ENCODE data around the gene PDLIM4.

Gene PDLIM4

GRCh38 chr5:132277971-132278853 lies 20.7 kb downstream of the PDLIM4 start:
- Histone ChIP-seq H4K20me1 (no peaks in the 10 kb centered on the region; a peak in 1 of 22 replicates), H3K4me3 (no peak overlapping the region), H3K27me3 (no peaks in the 10 kb centered on the region), H3K9me3 (replicated peaks in 1 of 11) (peaks cover 0 to 11% (median 9%) of the 10 kb centered on the region in 11 experiments; a peak in 16 of 22 replicates), H3K27ac (no peak overlapping the region), H3K9ac (no peak overlapping the region), H3K4me2 (peak overlapping the region in 7 of 11 experiments; percentile 33 to 62 (median 47); a peak in 14 of 22 replicates), H3K4me1 (peaks cover 13 to 21% (median 16%) of the 10 kb centered on the region in 10 experiments; a peak in 19 of 20 replicates), H3K36me3 (no peaks in the 10 kb centered on the region)
- TF ChIP-seq Cebpa-rat (IDR thresholded peaks at IDR 0.05) = no peak

- H4K20me1 ChIP-seq = peaks cover 0 to under 1% (median 0%) of the 10 kb centered on the region in 11 experiments; a peak in 1 of 22 replicates
- no peak for TF ChIP-seq Cebpa-rat (IDR thresholded peaks at IDR 0.05)
- H3K27me3 ChIP-seq = no peaks in the 10 kb centered on the region
- peak overlapping the region in 5 of 11 experiments; percentile 44 to 62 (median 56); a peak in 9 of 22 replicates for H3K4me2 ChIP-seq
- no peak overlapping the region for H3K4me3 ChIP-seq
- H3K9ac ChIP-seq = no peak overlapping the region
- peaks cover 13 to 21% (median 16%) of the 10 kb centered on the region in 10 experiments; a peak in 19 of 20 replicates for H3K4me1 ChIP-seq
- H3K27ac ChIP-seq = no peak overlapping the region
- peaks cover 0 to 20% (median 17%) of the 10 kb centered on the region in 11 experiments; a peak in 17 of 22 replicates for H3K9me3 ChIP-seq (replicated peaks in 1 of 11)
- peaks cover 0 to 12% (median 0%) of the 10 kb centered on the region in 11 experiments; a peak in 3 of 22 replicates for H3K36me3 ChIP-seq
Measured at GRCh38 chr5:132279801-132280200, 22.3 kb downstream of the PDLIM4 start.

- H3K9me3 ChIP-seq (replicated peaks in 1 of 11) = peaks cover 0 to 20% (median 17%) of the 10 kb centered on the region in 11 experiments; a peak in 17 of 22 replicates
- peak overlapping the region in 3 of 11 experiments; percentile 20 to 46 (median 35); a peak in 5 of 22 replicates for H3K4me2 ChIP-seq
- peaks cover 13 to 21% (median 16%) of the 10 kb centered on the region in 10 experiments; a peak in 19 of 20 replicates for H3K4me1 ChIP-seq
- H3K4me3 ChIP-seq = no peak overlapping the region
- H3K27ac ChIP-seq = no peak overlapping the region
- H3K36me3 ChIP-seq = peaks cover 0 to 13% (median 0%) of the 10 kb centered on the region in 11 experiments; a peak in 3 of 22 replicates
- H3K9ac ChIP-seq = no peak overlapping the region
- no peaks in the 10 kb centered on the region for H3K27me3 ChIP-seq
- no peak for TF ChIP-seq Cebpa-rat (IDR thresholded peaks at IDR 0.05)
- peaks cover 0 to 8% (median 0%) of the 10 kb centered on the region in 11 experiments; a peak in 1 of 22 replicates for H4K20me1 ChIP-seq
Measured at GRCh38 chr5:132280371-132281240, 23.1 kb downstream of the PDLIM4 start.

GRCh38 chr5:132281856-132282614 lies 24.5 kb downstream of the PDLIM4 start:
- H4K20me1 ChIP-seq = peaks cover 0 to 12% (median 2%) of the 10 kb centered on the region in 11 experiments; a peak in 6 of 22 replicates
- no peak overlapping the region for H3K27ac ChIP-seq
- H3K9me3 ChIP-seq (replicated peaks in 1 of 11) = peaks cover 0 to 20% (median 17%) of the 10 kb centered on the region in 11 experiments; a peak in 17 of 22 replicates
- no peak for TF ChIP-seq Cebpa-rat (IDR thresholded peaks at IDR 0.05)
- H3K36me3 ChIP-seq = peaks cover 0 to 14% (median 0%) of the 10 kb centered on the region in 11 experiments; a peak in 5 of 22 replicates
- H3K4me3 ChIP-seq = no peak overlapping the region
- no peak overlapping the region for H3K9ac ChIP-seq
- H3K4me1 ChIP-seq = peaks cover 13 to 21% (median 16%) of the 10 kb centered on the region in 10 experiments; a peak in 19 of 20 replicates
- no peaks in the 10 kb centered on the region for H3K27me3 ChIP-seq
- H3K4me2 ChIP-seq = no peak overlapping the region

- peaks cover 11 to 21% (median 13%) of the 10 kb centered on the region in 10 experiments; a peak in 19 of 20 replicates for H3K4me1 ChIP-seq
- no peak overlapping the region for H3K27ac ChIP-seq
- TF ChIP-seq Cebpa-rat (IDR thresholded peaks at IDR 0.05) = no peak
Measured at GRCh38 chr5:132283423-132284043, 26.0 kb downstream of the PDLIM4 start.

GRCh38 chr5:132289097-132289496 lies 31.6 kb downstream of the PDLIM4 start:
- H3K27ac ChIP-seq = no peak overlapping the region
- H3K9me3 ChIP-seq (replicated peaks in 1 of 11) = peaks cover 0 to 8% (median 0%) of the 10 kb centered on the region in 11 experiments; a peak in 2 of 22 replicates
- H3K4me1 ChIP-seq = peaks cover 12 to 31% (median 17%) of the 10 kb centered on the region in 10 experiments
- no peaks in the 10 kb centered on the region for H3K27me3 ChIP-seq
- no peak overlapping the region for H3K9ac ChIP-seq
- no peak overlapping the region for H3K4me2 ChIP-seq
- peaks cover 0 to 49% (median 9%) of the 10 kb centered on the region in 11 experiments; a peak in 9 of 22 replicates for H4K20me1 ChIP-seq
- H3K36me3 ChIP-seq = peaks cover 0 to 32% (median 0%) of the 10 kb centered on the region in 11 experiments; a peak in 6 of 22 replicates
- no peak for TF ChIP-seq Cebpa-rat (IDR thresholded peaks at IDR 0.05)
- no peak overlapping the region for H3K4me3 ChIP-seq

More at GRCh38 chr5:132283423-132284043, 26.0 kb downstream of the PDLIM4 start:
- H3K27me3 ChIP-seq = no peaks in the 10 kb centered on the region
- peaks cover 0 to 26% (median 6%) of the 10 kb centered on the region in 11 experiments; a peak in 8 of 22 replicates for H4K20me1 ChIP-seq
- no peak overlapping the region for H3K9ac ChIP-seq
- H3K4me3 ChIP-seq = no peak overlapping the region
- peaks cover 0 to 20% (median 17%) of the 10 kb centered on the region in 11 experiments; a peak in 17 of 22 replicates for H3K9me3 ChIP-seq (replicated peaks in 1 of 11)
- no peak overlapping the region for H3K4me2 ChIP-seq
- H3K36me3 ChIP-seq = peaks cover 0 to 26% (median 0%) of the 10 kb centered on the region in 11 experiments; a peak in 6 of 22 replicates

- Histone ChIP-seq H3K4me2 (peak overlapping the region in 3 of 11 experiments; percentile 7 to 99 (median 35); a peak in 3 of 22 replicates), H3K27me3 (peaks cover 0 to 17% (median 0%) of the 10 kb centered on the region in 11 experiments; a peak in 7 of 22 replicates)
- no peak for TF ChIP-seq Cebpa-rat (IDR thresholded peaks at IDR 0.05)
Measured at GRCh38 chr5:132291026-132291425, 33.5 kb downstream of the PDLIM4 start.

More at GRCh38 chr5:132291026-132291425, 33.5 kb downstream of the PDLIM4 start:
- Histone ChIP-seq H3K9me3 (replicated peaks in 1 of 11) (no peaks in the 10 kb centered on the region), H3K4me3 (no peak overlapping the region), H3K4me1 (peaks cover 20 to 39% (median 26%) of the 10 kb centered on the region in 10 experiments), H3K9ac (no peak overlapping the region), H4K20me1 (peaks cover 0 to 60% (median 9%) of the 10 kb centered on the region in 11 experiments; a peak in 9 of 22 replicates), H3K36me3 (peaks cover 0 to 25% (median 0%) of the 10 kb centered on the region in 11 experiments; a peak in 6 of 22 replicates), H3K27ac (no peak overlapping the region)
